ENCODE measurements around the gene MCU. TPM values are rescaled to one million over a fixed set of nuclear protein-coding genes. Genes with fewer than 3 reads are reported as not detected.

The MCU gene
- total and polyA plus RNA-seq, 2 of the 8 experiments (the other 6 are each of a cell fraction or from before 2014, with no cell fraction given): 51.6 to 62.2 TPM

DNA sequence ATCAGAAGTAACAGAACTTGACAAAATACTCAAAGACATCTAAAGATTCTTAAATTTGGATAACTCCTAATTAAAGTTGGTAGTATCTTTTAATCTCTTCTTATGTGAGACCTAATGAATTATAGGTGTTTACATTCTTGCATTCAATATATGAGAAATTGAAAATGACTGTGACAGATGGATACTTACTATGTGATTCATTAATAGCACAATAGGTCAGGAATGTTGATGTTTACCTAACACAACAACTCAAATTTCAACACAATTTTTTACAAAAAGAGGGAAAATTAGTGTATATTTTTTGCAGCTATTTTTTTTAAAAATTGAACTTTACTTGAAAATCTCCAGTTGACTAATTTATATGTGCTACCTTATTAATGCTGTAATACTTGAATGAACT lies 31.7 kb upstream of the MCU start:
- no peak for FAIRE-seq
- POLR2A ChIA-PET (ENCODE audit: partially characterized antibody): interaction anchor here (0.8 kb wide), 1 partner anchor 240 kb away, joined by 3 read pairs; no protein-coding TSS in a partner anchor

More for the DNA sequence above, 31.7 kb upstream of the MCU start:
- Histone ChIP-seq H3K14ac (ENCODE audit: insufficient read length) (no peak overlapping the region), H3K4me3 (ENCODE audit: extremely low read depth in 1 of 4, insufficient read depth in 2 of 4, low read depth in 3 of 4, low read length in 4 of 4) (no peak overlapping the region), H4K20me1 (replicated peaks in 1 of 2; ENCODE audit: control insufficient read depth in 1 of 2, insufficient read depth in 2 of 2, low read length in 2 of 2) (no peaks in the 10 kb centered on the region), H3K27ac (ENCODE audit: low read depth, low read length) (no peak overlapping the region), H4K5ac (ENCODE audit: insufficient read length, low read depth, low read length) (no peak overlapping the region), H4K8ac (ENCODE audit: extremely low read depth, insufficient read depth, low read length) (no peak overlapping the region), H3K27me3 (replicated peaks in 1 of 4; ENCODE audit: control insufficient read depth in 3 of 4, extremely low read depth in 1 of 4, insufficient read depth in 3 of 4, low read length in 3 of 4) (no peaks in the 10 kb centered on the region), H2BK15ac (ENCODE audit: low read length) (no peak overlapping the region), H3K56ac (replicated peaks; ENCODE audit: insufficient read length, low read depth, low read length) (no peak overlapping the region), H3K4me2 (ENCODE audit: insufficient read depth in 1 of 2, low read depth in 2 of 2, low read length in 2 of 2) (no peak overlapping the region), H3K18ac (ENCODE audit: extremely low read depth, low read length) (no peak overlapping the region), H3K4me1 (replicated peaks in 1 of 4; ENCODE audit: control insufficient read depth in 3 of 4, insufficient read depth in 4 of 4, low read length in 3 of 4) (no peaks in the 10 kb centered on the region), H2AFZ (ENCODE audit: low read length) (no peak overlapping the region), H3K79me1 (ENCODE audit: low read depth, low read length) (no peaks in the 10 kb centered on the region), H3K4ac (replicated peaks; ENCODE audit: insufficient read length, low read depth, low read length) (no peak overlapping the region), H3K9me3 (ENCODE audit: insufficient read depth in 2 of 2, low read depth in 1 of 2, low read length in 1 of 2) (no peaks in the 10 kb centered on the region), H3K79me2 (ENCODE audit: control insufficient read depth in 1 of 2, insufficient read depth in 2 of 2, low read length in 2 of 2) (no peaks in the 10 kb centered on the region), H3K23me2 (ENCODE audit: low read depth, low read length) (no peaks in the 10 kb centered on the region), H2BK20ac (ENCODE audit: low read length) (no peak overlapping the region), H2AK5ac (ENCODE audit: low read depth, low read length) (no peak overlapping the region), H3K36me3 (ENCODE audit: control insufficient read depth in 2 of 4, insufficient read depth in 4 of 4, low read length in 3 of 4) (no peaks in the 10 kb centered on the region), H3K23ac (ENCODE audit: insufficient read length) (no peak overlapping the region), H2BK120ac (replicated peaks; ENCODE audit: low read depth, low read length) (no peak overlapping the region), H2BK5ac (ENCODE audit: low read depth, low read length) (no peak overlapping the region), H4K91ac (replicated peaks; ENCODE audit: insufficient read length, low read length) (no peak overlapping the region), H2BK12ac (ENCODE audit: low read depth, low read length) (no peak overlapping the region), H3K9ac (replicated peaks in 1 of 4; ENCODE audit: extremely low read depth in 1 of 4, low read depth in 3 of 4, low read length in 3 of 4) (no peak overlapping the region)
- DNase-seq (ENCODE audit: low read depth in 1 of 2, low spot score in 2 of 2): no peak
- CTCF ChIA-PET (ENCODE audit: partially characterized antibody): no interaction called here
- TF ChIP-seq EGR1 (IDR thresholded peaks at IDR 0.05; ENCODE audit: borderline replicate concordance, low read depth, low read length): no peak
- no peak for TF ChIP-seq KDM5A (IDR thresholded peaks at IDR 0.05; ENCODE audit: low read length)
- TF ChIP-seq BCL11A (IDR thresholded peaks at IDR 0.05; ENCODE audit: low read depth in 2 of 2, low read length in 2 of 2): no peak
